GM10248 (cell line): ENCODE results near the gene NUMB.
"Not testable (repeated sequence)": the region's sequence is repeated elsewhere in the genome, so short reads cannot be mapped to it uniquely, and the experiment has no call there.

ENCODE experiments used
- CTCF ChIA-PET: fragments of 300-600 bp; sonication (Branson Sonifier 250); formaldehyde crosslinking; extraction: SDS; loops from one replicate; lab custom pipeline; 2021; ENCODE audit warnings: antibody characterized with exemption; lab: Yijun Ruan, JAX
- POLR2A ChIA-PET: fragments of 350-650 bp; sonication (Branson Sonifier 250); formaldehyde crosslinking; extraction: SDS; loops from one replicate; lab custom pipeline; 2020; ENCODE audit warnings: antibody characterized with exemption; lab: Yijun Ruan, JAX
- DNase-seq: peaks from one replicate; pipeline ENCODE4 v3.0.0; 2012; ENCODE audit errors: extremely low spot score
- CTCF ChIP-seq: IDR thresholded peaks from 2 replicates; pipeline ENCODE4 v1.5.1; 2012; ENCODE audit warnings: mild to moderate bottlenecking, low read depth; ENCODE audit errors: extremely low read depth, missing control alignments, control extremely low read depth

NUMB gene

GRCh38 chr14:73432124-73432523 lies 26.2 kb downstream of the NUMB start:
- POLR2A ChIA-PET = interaction anchor here (0.5 kb wide), 1 partner anchor 62 kb away, joined by 3 read pairs; no protein-coding TSS in a partner anchor
- no peak for TF ChIP-seq CTCF
- CTCF ChIA-PET = no interaction called here
- DNase-seq = no peak

- ChIA-PET POLR2A (no interaction called here), CTCF (interaction anchor here (1.5 kb wide), 1 partner anchor 9 kb away, joined by 3 read pairs; no protein-coding TSS in a partner anchor)
- no peak for TF ChIP-seq CTCF
- no peak for DNase-seq
Measured at GRCh38 chr14:73428353-73428824, 30.0 kb downstream of the NUMB start.

GRCh38 chr14:73427516-73428264 lies 30.7 kb downstream of the NUMB start:
- CTCF ChIA-PET = interaction anchor here (0.9 to 1.5 kb wide), 3 partner anchors 8 to 70 kb away, joined by 3 read pairs; no protein-coding TSS in a partner anchor
- POLR2A ChIA-PET = no interaction called here
- DNase-seq = no peak
- TF ChIP-seq CTCF = no peak

- TF ChIP-seq CTCF = no peak
- no peak for DNase-seq
- ChIA-PET POLR2A (interaction anchor here (0.7 kb wide), 1 partner anchor 18 kb away, joined by 3 read pairs; no protein-coding TSS in a partner anchor), CTCF (interaction anchor here (0.9 to 1.5 kb wide), 3 partner anchors 12 to 98 kb away, joined by 3 read pairs; no protein-coding TSS in a partner anchor)
Measured at GRCh38 chr14:73426877-73427276, 31.5 kb downstream of the NUMB start.

GRCh38 chr14:73424453-73424852 lies 33.9 kb downstream of the NUMB start:
- no peak for DNase-seq

GRCh38 chr14:73423092-73423491 lies 35.3 kb downstream of the NUMB start:
- CTCF ChIA-PET = interaction anchor here (0.8 to 1.7 kb wide), 2 partner anchors 8 to 82 kb away, joined by 3 read pairs; no protein-coding TSS in a partner anchor
- POLR2A ChIA-PET, DNase-seq: not testable (repeated sequence)

More at GRCh38 chr14:73424453-73424852, 33.9 kb downstream of the NUMB start:
- no peak for TF ChIP-seq CTCF
- ChIA-PET CTCF (interaction anchor here (1.7 kb wide), 1 partner anchor 10 kb away, joined by 3 read pairs; no protein-coding TSS in a partner anchor), POLR2A (no interaction called here)

GRCh38 chr14:73422515-73422914 lies 35.8 kb downstream of the NUMB start:
- CTCF ChIA-PET = no interaction called here
- TF ChIP-seq CTCF = no peak
- no peak for DNase-seq
- POLR2A ChIA-PET = no interaction called here
